Activated naive CD4-positive, alpha-beta T cell treated with Interleukin-2 at 50 U/mL for 16 hours (primary cell): Measurements from ENCODE around the gene NUDT6.

ENCODE experiments used
- DNase-seq: peaks from one replicate; pipeline ENCODE4 v3.0.0-alpha.2; 2020

Gene NUDT6, protein sequence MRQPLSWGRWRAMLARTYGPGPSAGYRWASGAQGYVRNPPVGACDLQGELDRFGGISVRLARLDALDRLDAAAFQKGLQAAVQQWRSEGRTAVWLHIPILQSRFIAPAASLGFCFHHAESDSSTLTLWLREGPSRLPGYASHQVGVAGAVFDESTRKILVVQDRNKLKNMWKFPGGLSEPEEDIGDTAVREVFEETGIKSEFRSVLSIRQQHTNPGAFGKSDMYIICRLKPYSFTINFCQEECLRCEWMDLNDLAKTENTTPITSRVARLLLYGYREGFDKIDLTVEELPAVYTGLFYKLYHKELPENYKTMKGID

GRCh38 chr4:122921971-122922876 lies at the start of gene NUDT6:
Gene NUDT6, minus strand, starts transcription at chr4:122922597. Its CDS starts 25 bp downstream, at chr4:122922572.
- DNase-seq = peak; percentile 38

GRCh38 chr4:122968227-122968812 lies 45.9 kb upstream of the NUDT6 start:
- no peak for DNase-seq

DNA sequence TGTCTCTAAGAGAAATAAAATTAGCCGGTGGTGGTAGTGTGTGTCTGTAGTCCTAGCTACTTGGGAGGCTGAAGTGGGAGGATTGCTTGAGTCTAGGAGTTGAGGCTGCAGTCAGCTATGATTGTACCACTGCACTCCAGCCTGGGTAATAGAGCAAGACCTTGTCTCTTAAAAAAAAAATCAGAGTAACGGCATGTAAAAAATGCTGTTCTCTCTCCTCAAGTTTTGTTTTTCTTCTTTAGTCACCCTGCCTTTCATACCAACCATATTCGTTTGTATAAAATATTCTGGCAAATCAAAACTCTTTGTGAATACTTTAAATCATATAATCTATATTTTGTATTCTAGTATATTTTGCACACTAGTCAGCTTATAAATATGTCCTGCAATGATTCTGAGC lies 44.8 kb upstream of the NUDT6 start:
- DNase-seq = no peak

- DNase-seq = no peak
Observed at GRCh38 chr4:122966201-122966600, 43.8 kb upstream of the NUDT6 start.

- DNase-seq = no peak
Observed at GRCh38 chr4:122963216-122963615, 40.8 kb upstream of the NUDT6 start.

- no peak for DNase-seq
Observed at GRCh38 chr4:122960611-122961000, 38.2 kb upstream of the NUDT6 start.

- no peak for DNase-seq
Observed at GRCh38 chr4:122959981-122960610, 37.7 kb upstream of the NUDT6 start.

DNA sequence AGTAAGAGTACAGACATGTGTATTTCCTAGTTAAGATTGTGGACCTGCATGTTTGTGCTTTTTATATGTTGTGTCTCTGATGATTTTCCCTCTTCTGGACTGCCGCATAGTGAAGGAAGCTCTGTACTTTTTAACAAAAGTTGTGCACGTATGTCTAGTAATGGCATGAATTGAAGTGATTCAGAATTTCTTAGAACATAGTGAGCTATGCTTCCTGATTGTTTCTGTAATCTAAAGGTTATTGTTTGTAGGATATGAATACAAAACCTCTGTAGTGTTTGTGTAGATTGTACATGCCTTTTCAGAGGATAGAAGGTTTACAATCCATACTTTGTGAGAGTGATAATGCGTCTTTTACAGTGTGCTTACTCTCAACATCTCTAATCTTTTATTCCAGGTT lies 37.0 kb upstream of the NUDT6 start:
- no peak for DNase-seq

- DNase-seq = no peak
Observed at GRCh38 chr4:122958505-122958904, 36.1 kb upstream of the NUDT6 start.

- no peak for DNase-seq
Observed at GRCh38 chr4:122953924-122954323, 31.5 kb upstream of the NUDT6 start.

GRCh38 chr4:122952028-122952427 lies 29.6 kb upstream of the NUDT6 start:
- DNase-seq = no peak

DNA sequence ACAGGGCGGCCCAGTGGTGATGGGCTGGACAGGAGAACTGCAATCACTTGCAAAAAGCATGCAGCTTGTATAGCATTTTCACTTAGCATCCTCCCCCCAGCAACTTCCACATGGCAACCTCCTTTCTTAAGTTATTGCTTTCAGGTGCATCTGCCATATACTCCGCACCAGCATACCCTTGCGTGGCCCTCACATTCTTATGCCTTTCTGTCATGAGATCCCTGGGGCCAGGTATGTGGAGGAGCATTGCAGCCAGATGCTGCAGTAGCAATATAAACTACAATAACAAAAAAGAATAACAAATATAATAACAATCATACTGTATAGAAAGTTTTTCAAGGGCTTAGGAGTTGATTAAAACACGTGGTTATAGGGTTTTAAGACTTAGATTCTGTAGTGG lies 26.3 kb upstream of the NUDT6 start:
- no peak for DNase-seq

DNA sequence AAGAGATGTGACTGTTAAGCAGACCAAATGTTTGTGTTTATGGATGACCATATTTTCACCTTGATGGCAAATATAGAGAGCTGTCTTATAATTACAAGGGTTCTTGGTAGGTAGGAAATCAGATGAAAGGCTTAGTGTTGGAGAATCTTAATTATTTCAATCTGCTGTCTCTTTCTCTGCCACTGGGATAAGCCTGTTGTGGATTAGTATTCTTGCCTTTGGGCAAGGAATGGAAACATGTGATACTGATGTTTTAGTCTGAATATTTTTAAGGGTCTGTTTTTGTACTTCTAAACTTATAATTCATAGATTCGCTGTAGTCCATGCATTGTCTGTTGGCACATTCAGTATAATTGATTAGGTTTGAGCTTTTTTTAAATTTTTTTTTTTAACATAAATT lies 23.7 kb upstream of the NUDT6 start:
- DNase-seq = no peak

DNA sequence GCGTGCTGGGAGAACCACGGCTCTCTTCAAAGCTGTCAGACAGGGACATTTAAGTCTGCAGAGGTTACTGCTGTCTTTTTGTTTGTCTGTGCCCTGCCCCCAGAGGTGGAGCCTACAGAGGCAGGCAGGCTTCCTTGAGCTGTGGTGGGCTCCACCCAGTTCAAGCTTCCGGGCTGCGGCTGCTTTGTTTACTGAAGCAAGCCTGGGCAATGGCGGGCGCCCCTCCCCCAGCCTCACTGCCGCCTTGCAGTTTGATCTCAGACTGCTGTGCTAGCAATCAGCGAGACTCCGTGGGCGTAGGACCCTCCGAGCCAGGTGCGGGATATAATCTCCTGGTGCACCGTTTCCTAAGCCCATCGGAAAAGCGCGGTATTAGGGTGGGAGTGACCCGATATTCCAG lies 22.7 kb upstream of the NUDT6 start:
- DNase-seq = peak; percentile 27

GRCh38 chr4:122932763-122933162 lies 10.4 kb upstream of the NUDT6 start:
- no peak for DNase-seq

- DNase-seq = no peak
Observed at GRCh38 chr4:122930862-122931261, 8.5 kb upstream of the NUDT6 start.

DNA sequence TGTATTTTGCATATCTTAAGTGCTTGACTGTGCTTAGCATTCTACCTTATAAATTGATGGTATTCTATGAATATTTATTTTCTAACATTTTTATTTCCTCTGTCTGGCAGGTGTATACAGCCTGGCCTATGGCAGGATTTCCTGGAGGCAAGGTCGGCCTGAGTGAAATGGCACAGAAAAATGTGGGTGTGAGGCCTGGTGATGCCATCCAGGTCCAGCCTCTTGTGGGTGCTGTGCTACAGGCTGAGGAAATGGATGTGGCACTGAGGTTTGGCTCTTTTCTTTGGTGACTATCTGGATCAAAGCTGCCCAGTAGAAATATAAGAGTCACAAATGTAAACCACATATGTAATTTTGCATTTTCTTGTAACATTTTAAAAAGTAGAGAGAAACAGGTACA lies 6.5 kb upstream of the NUDT6 start:
- no peak for DNase-seq

- DNase-seq = peak; percentile 91
Observed at GRCh38 chr4:122922877-122923511, 597 bp upstream of the NUDT6 start.

GRCh38 chr4:122921300-122921699 lies 1.1 kb downstream of the NUDT6 start:
- no peak for DNase-seq

GRCh38 chr4:122920473-122920872 lies 1.9 kb downstream of the NUDT6 start:
- no peak for DNase-seq

GRCh38 chr4:122917731-122918130 lies 4.7 kb downstream of the NUDT6 start:
- no peak for DNase-seq

GRCh38 chr4:122914938-122915337 lies 7.5 kb downstream of the NUDT6 start:
- DNase-seq = no peak
